ENCODE measurements around the gene SH2B2. TPM values are rescaled to one million over a fixed set of nuclear protein-coding genes. Genes with fewer than 3 reads are reported as not detected.
"Not testable (repeated sequence)": the region's sequence is repeated elsewhere in the genome, so short reads cannot be mapped to it uniquely, and the experiment has no call there.

SH2B2 gene
- total RNA-seq, 2 experiments from 2014 or later, result 2.9 to 3.6 TPM

DNA sequence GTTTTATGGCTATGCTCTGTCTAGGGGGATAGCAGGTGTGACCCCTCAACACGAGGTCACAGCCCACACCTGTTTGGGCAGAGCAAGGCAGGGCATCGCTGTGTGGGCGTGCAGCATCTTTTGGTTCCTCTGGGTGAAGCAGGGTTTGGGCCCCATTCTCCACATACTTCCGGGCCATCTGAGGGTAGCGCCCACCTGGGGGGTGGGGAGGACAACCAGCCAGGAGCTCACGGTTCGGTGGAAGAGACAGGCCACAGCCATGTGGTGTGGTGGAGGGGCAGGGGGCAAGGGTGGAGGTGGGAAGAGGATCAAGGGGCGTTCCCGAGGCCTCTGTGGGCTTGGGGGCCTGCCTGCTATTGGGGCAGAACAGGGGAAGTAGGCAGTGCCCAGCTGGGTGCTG lies 2.4 kb downstream of the SH2B2 start:
- Mint-ChIP-seq H3K36me3 (no peaks in the 10 kb centered on the region), H3K4me1 (peaks cover 36% of the 10 kb centered on the region), H3K9me3 (no peaks in the 10 kb centered on the region), H3K4me3 (no peak overlapping the region), H3K27me3 (peaks cover 17% of the 10 kb centered on the region), H3K27ac (no peak overlapping the region)
- no peak for DNase-seq

DNA sequence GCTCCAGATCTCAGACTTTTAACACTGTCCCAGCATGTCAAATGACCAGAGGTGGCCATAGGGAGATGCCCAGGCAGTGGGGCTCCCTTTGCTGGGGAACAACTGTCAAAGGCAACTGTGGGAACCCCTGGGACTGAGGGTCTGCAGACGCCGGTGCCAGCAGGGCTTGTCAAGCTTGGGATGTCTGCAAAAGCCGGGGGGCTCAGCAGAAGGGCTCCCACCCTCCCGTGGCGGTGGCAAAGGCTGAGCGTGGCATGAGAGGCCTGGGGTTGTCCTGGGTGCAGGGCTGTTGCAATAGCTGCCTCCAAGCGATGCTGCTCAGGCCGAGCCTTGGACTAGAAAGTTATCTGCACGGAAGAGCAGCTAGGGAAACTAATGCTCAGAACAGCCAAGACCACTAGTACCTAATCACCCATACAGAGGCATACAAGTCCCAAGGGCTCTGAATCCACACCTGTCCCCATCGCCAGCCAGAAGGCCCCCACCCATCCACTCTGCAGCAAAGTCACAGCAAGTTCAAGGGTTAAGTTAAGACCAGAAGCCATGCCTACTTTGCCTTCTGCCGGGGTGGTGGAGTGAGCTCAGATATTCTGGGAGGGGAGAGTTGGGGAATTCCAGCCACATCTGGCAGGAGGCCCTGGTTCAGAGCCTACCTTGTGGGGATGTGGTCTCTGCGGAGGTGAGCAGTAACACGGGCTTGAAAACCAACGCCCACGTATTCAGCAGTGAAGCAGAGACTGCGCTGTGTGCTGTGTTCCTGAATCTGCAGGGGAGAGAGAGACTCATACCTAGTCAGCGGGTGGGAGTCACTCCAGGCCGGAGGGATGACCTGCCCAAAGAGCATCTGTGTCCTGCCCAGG lies 4.6 kb downstream of the SH2B2 start:
- peak; percentile 52 for DNase-seq
- Mint-ChIP-seq H3K4me3 (no peak overlapping the region), H3K27me3 (peaks cover 7% of the 10 kb centered on the region), H3K27ac (no peak overlapping the region), H3K9me3 (no peaks in the 10 kb centered on the region), H3K36me3 (no peaks in the 10 kb centered on the region), H3K4me1 (peaks cover 26% of the 10 kb centered on the region)

DNA sequence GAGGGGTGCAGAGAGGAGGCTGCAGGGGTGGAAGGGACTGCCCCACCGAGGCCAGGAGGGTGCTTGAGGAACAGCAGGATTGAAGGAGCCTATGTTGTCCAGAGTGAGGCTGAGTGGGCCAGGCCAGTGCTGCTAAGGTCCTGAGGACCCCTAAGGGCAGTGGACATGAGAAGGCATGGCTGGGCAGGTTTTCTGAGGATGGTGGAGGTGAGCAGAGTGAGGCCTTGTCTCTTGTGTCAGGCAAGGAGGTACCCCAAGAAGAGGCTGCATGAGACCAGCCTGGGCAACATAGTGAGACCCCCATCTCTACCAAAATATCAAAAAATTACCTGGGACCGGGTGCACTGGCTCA lies 5.2 kb downstream of the SH2B2 start:
- H3K9me3 Mint-ChIP-seq, result no peaks in the 10 kb centered on the region
- peaks cover 26% of the 10 kb centered on the region for H3K4me1 Mint-ChIP-seq
- no peaks in the 10 kb centered on the region for H3K36me3 Mint-ChIP-seq
- peaks cover 7% of the 10 kb centered on the region for H3K27me3 Mint-ChIP-seq
- no peak overlapping the region for H3K4me3 Mint-ChIP-seq
- no peak overlapping the region for H3K27ac Mint-ChIP-seq
- no peak for DNase-seq

DNA sequence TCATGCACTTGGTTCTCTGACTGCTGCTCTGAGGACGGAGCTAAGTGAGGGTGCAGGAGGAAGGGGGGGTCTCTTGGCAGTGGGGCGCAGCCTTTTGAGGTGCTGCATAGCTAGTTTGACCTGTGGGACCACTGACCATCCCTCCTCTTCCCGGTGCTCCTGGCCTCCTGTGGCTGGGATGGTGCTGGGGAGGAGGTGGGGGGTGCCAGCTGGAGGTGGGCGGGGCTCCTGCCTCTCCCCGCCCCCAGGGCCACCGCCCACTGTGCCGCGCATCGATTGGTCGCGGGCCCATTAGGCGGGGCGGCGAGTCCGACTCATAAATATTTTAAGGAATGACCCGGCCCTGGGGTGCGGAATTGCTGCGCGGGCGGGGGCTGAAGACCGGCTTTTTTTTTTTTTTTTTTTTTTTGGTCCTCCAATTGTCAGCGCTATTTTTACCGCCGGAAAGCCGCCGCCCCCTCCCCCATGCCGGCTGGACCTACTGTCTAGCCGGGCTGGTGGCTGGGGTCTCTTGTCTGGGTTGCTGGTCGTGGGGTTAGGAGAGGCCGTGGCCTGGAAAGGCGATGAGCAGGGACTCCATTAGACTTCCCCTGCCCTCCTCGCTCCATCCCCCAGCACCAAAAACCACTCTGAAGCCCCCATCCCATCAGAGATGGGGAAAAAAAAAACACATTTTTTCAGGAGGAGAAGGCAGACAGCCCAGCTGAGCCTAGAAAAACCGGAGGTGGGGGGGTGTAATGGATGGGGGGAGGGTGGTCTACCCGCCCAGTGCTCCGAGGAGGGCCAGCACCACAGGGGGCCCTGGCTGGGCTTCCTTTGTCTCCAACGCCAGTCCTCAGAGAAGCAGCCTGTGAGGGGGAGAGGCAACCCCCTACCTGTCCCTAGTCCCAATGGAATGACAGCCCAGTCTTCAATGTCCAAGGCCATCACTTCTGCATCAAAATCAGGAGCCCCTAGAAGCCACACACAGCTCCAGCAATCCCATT lies 6.4 kb downstream of the SH2B2 start:
- DNase-seq, result no peak
- H3K36me3 Mint-ChIP-seq, result no peaks in the 10 kb centered on the region
- H3K4me3 Mint-ChIP-seq, result no peak overlapping the region
- no peaks in the 10 kb centered on the region for H3K9me3 Mint-ChIP-seq
- H3K27ac Mint-ChIP-seq, result no peak overlapping the region
- H3K4me1 Mint-ChIP-seq, result peaks cover 25% of the 10 kb centered on the region
- peaks cover 7% of the 10 kb centered on the region for H3K27me3 Mint-ChIP-seq

DNA sequence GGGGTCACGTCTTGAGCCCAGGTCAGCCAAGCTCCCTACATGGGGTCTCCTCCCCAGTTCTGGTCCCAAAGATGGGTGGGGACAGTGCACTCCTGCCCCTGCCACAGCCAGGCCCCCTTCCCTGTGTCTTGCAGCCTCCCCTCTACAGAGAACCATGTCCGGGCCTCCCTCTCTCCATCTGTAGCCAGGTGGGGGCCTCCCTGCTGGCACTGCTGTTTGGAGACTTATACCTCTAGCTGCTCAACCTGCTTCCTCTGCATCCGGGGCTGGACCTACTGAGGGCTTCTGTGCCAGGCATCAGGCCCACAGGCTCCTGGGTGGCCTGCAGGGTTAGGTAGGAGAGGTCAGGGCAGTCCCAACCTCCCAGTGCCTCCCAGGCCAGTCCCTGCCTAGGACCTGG lies 7.9 kb downstream of the SH2B2 start:
- no peak for DNase-seq
- H3K9me3 Mint-ChIP-seq, result no peaks in the 10 kb centered on the region
- no peaks in the 10 kb centered on the region for H3K27me3 Mint-ChIP-seq
- H3K36me3 Mint-ChIP-seq, result no peaks in the 10 kb centered on the region
- H3K27ac Mint-ChIP-seq, result no peak overlapping the region
- H3K4me3 Mint-ChIP-seq, result no peak overlapping the region
- H3K4me1 Mint-ChIP-seq, result peaks cover 12% of the 10 kb centered on the region

DNA sequence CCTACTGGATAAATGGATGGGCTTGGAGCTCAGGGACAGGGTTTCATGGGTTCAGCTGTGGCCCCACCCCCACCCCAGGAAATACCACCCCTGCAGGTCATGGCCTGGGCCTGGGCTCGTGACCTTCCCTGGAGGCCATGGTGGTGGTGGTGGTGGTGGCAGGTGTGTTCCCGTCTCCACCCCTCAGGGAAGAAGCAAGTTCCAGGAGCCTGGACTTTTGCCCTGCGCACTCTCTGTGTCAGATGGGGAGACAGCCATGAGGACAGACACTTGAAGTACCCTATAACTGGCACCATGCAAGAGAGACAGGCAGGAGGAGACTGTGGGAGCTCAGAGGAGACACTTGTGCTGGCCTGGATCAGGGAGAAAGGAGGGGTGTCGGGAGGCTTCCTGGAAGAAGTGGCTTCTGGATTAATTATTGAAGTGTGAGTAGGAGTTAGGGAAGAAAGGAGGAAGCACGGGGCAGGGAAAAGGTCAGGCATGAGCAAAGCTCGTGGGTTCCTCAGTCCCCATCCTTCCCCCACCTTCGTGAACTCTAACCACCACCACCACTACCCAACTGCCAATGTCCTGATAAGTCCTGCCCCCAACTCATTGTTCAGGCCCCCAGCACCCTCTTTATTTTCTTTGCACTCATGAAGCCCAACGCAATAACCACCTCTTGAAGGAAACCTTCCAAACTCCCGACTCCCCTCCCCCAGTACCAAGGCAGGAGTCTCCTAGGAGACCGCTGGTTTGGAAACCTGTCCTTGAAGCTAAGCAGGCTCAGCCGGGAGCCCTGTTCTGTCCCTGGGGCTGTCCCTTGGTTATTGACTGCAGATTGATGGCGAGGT lies 8.9 kb downstream of the SH2B2 start:
- no peak overlapping the region for H3K27ac Mint-ChIP-seq
- H3K4me3 Mint-ChIP-seq, result no peak overlapping the region
- DNase-seq, result no peak
- H3K9me3 Mint-ChIP-seq, result no peaks in the 10 kb centered on the region
- no peaks in the 10 kb centered on the region for H3K27me3 Mint-ChIP-seq
- no peaks in the 10 kb centered on the region for H3K36me3 Mint-ChIP-seq
- peaks cover 11% of the 10 kb centered on the region for H3K4me1 Mint-ChIP-seq

DNA sequence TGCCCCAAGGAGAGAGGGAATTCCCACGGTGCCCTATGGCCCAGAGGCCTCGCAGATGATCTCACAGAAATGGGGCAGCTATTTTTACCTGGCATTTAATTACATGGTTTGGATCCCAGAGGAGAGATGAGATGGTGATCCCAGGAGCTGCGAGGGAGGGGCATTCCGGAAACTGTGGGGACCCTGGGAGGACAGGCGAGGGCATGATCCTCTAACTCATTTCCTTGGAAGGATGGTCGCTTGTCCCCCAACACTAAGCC lies 9.4 kb downstream of the SH2B2 start:
- no peaks in the 10 kb centered on the region for H3K9me3 Mint-ChIP-seq
- H3K36me3 Mint-ChIP-seq, result no peaks in the 10 kb centered on the region
- peaks cover 11% of the 10 kb centered on the region for H3K4me1 Mint-ChIP-seq
- H3K4me3 Mint-ChIP-seq, result no peak overlapping the region
- H3K27me3 Mint-ChIP-seq, result no peaks in the 10 kb centered on the region
- DNase-seq, result no peak
- no peak overlapping the region for H3K27ac Mint-ChIP-seq

DNA sequence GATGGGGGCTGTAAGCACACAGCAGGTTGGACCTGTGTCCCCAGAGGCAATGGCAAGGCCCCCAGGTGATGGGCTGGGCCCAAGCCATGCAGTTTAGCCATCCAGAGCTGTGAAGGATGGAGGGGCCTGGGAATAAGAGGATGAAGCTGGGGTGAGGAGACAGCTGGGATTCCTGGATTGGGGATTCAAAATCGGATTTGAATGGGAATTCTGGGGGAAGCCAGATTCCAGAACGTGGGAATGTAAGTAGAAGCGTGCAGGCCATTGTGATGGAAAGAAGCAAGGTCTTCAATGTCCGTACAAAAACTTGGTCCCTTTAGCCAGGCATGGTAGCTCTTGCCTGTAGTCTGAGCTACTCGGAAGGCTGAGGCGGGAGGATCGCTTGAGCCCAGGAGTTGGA lies 9.8 kb downstream of the SH2B2 start:
- no peaks in the 10 kb centered on the region for H3K9me3 Mint-ChIP-seq
- no peak overlapping the region for H3K4me3 Mint-ChIP-seq
- no peak overlapping the region for H3K27ac Mint-ChIP-seq
- H3K4me1 Mint-ChIP-seq, result peaks cover 7% of the 10 kb centered on the region
- no peaks in the 10 kb centered on the region for H3K36me3 Mint-ChIP-seq
- no peaks in the 10 kb centered on the region for H3K27me3 Mint-ChIP-seq
- DNase-seq, result no peak

DNA sequence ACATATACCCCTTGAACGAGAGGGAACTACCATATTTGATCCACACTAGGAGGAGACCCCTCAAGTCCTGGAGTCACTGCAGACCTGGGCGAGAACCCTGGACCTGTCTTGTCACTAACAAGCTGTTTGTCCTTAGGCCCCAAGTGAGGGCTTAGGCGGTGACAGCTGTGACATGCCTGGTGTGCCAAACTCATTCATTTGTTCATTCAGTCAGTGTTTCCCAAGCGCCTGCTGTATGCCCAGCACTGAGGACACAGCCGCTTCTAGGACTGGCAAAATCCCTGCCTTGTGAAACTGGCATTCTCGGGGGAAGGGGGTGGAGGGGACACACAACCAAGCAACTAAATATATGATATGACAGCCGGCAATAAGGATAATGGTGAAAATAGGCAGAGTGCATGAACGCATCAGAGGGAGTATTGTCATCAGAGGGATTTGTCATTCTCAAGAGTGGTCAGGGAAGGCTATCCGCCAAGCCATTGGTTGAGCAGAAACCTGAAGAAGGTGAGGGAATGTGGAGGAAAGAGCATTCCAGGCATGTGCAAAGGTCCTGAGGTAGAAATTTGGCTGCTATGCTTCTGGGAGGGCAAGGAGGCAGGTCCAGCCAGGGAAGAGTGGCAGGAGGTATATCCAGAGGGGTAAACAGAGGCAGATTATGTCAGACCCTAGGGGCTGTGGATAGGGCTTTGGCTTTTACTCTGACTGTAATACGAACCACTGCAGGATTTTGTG lies 11.0 kb downstream of the SH2B2 start:
- H3K4me3 Mint-ChIP-seq, result no peak overlapping the region
- H3K36me3 Mint-ChIP-seq, result no peaks in the 10 kb centered on the region
- DNase-seq, result no peak
- no peaks in the 10 kb centered on the region for H3K4me1 Mint-ChIP-seq
- no peaks in the 10 kb centered on the region for H3K9me3 Mint-ChIP-seq
- no peak overlapping the region for H3K27ac Mint-ChIP-seq
- no peaks in the 10 kb centered on the region for H3K27me3 Mint-ChIP-seq

DNA sequence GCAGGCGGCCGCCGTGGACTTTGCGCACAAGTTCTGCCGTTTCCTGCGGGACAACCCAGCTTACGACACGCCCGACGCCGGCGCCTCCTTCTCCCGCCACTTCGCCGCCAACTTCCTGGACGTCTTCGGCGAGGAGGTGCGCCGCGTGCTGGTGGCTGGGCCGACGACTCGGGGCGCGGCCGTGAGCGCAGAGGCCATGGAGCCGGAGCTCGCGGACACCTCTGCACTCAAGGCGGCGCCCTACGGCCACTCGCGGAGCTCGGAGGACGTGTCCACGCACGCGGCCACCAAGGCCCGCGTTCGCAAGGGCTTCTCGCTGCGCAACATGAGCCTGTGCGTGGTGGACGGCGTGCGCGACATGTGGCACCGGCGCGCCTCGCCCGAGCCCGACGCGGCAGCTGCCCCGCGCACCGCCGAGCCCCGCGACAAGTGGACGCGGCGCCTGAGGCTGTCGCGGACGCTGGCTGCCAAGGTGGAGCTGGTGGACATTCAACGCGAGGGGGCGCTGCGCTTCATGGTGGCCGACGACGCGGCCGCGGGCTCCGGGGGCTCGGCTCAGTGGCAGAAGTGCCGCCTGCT lies 14.1 kb downstream of the SH2B2 start:
- no peak for DNase-seq
- Mint-ChIP-seq H3K9me3 (no peaks in the 10 kb centered on the region), H3K27ac (no peak overlapping the region), H3K36me3 (no peaks in the 10 kb centered on the region), H3K27me3 (no peaks in the 10 kb centered on the region), H3K4me3 (no peak overlapping the region), H3K4me1 (no peaks in the 10 kb centered on the region)

DNA sequence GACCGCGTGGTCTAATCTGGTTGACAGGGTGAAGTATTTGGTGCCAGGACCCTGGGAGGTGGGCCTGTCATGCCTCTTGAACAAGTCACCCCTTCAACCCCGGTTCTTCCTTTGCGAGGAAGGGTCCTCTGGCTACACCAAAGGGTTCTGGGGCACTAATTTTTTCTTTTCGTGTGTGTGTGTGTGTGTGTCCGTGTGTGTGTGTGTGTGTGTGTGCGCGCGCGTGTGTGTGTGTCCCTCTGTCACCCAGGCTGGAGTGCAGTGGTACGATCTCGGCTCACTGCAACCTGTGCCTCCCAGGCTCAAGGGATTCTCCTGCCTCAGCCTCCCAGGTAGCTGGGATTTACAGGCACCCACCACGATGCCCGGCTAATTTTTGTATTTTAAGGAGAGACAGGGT lies 14.7 kb downstream of the SH2B2 start:
- not testable (repeated sequence) for H3K9me3 Mint-ChIP-seq, H3K27me3 Mint-ChIP-seq

DNA sequence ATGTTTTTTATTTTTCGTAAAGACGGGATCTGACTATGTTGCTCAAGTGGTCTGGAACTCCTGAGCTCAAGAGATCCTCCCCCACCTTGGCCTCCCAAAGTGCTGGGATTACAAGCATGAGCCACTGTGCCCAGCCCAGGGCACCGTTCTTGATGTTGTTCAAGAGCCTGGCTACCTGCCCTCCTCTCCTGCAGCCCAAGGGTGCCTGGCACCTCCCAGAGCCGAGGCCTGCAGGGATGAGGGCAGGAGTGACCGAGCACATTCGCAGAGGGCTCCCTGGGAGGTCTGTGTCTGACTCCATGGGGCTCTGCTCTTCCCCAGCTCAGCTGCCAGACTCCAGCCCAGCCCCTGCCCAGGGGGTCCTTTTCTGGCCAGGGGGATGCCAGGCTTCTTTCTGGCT lies 15.4 kb downstream of the SH2B2 start:
- H3K27me3 Mint-ChIP-seq, result no peaks in the 10 kb centered on the region
- no peaks in the 10 kb centered on the region for H3K36me3 Mint-ChIP-seq
- H3K27ac Mint-ChIP-seq, result no peak overlapping the region
- no peak for DNase-seq
- H3K4me1 Mint-ChIP-seq, result peaks cover 2% of the 10 kb centered on the region
- H3K4me3 Mint-ChIP-seq, result no peak overlapping the region
- H3K9me3 Mint-ChIP-seq, result no peaks in the 10 kb centered on the region

More for the DNA sequence above, 14.7 kb downstream of the SH2B2 start:
- H3K36me3 Mint-ChIP-seq, H3K4me1 Mint-ChIP-seq, H3K4me3 Mint-ChIP-seq, H3K27ac Mint-ChIP-seq, DNase-seq: not testable (repeated sequence)

DNA sequence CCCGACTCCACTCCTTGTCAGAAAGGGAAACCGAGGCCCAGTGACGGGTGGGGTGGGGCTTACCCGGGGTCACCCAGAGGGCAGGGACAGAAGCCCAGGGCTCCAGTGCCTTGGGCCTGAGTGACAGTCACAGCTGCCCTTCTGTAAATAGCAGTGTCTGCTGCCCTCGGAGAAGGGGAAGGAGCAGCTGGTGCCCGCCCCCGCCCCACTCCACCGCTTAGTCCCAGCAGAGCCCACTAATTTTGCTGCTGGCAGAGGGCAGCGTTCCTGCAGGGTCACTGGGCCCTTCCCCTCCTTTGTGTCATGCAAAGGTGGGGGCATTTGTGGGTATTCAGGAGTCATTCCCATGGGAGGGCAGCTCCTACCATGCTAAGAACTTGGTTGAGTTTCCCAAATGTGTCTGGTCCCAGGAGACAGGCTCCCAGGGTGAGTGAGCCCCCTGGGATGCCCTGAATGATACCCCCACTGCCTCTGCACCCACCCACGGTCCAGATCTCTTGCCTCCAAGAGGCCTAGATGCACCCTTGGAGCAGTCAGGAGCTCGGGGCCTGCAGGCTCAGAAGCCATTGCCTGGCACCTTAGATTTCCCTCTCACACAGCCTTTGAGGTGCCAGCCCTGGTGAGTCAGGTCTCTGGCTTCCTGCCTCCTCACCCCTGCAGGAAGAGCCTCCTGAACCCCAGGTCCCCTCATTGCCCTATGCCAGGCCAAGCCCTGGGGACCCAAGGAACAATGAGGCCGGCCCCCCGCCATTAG lies 17.2 kb downstream of the SH2B2 start:
- DNase-seq, result no peak
- no peaks in the 10 kb centered on the region for H3K36me3 Mint-ChIP-seq
- H3K4me1 Mint-ChIP-seq, result peaks cover 3% of the 10 kb centered on the region
- H3K4me3 Mint-ChIP-seq, result no peak overlapping the region
- no peaks in the 10 kb centered on the region for H3K9me3 Mint-ChIP-seq
- H3K27me3 Mint-ChIP-seq, result no peaks in the 10 kb centered on the region
- no peak overlapping the region for H3K27ac Mint-ChIP-seq

DNA sequence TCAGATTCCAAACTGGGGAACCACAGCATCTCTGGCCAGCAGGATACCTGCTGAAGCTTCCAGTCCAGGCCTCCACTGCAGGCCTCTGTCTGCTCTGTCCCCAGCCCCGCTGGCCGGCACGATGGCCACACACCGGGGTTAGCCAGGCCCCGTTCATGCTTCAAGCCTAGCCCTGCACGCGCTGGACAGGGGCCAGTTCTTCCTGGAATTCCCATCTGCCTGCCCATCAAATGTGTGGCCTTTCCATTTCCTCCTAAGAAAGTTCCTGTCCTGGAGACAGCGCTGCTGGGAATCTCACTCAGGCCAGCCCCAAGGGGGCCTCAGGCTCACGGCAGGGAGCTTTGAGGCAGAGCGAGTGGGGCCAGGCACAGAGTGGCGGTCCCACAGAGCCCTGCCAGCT lies 18.0 kb downstream of the SH2B2 start:
- no peaks in the 10 kb centered on the region for H3K9me3 Mint-ChIP-seq
- no peak overlapping the region for H3K27ac Mint-ChIP-seq
- H3K27me3 Mint-ChIP-seq, result no peaks in the 10 kb centered on the region
- no peaks in the 10 kb centered on the region for H3K36me3 Mint-ChIP-seq
- peaks cover 3% of the 10 kb centered on the region for H3K4me1 Mint-ChIP-seq
- DNase-seq, result no peak
- no peak overlapping the region for H3K4me3 Mint-ChIP-seq
